ENCODE results near the gene TNKS1BP1. TPM values are rescaled to one million over a fixed set of nuclear protein-coding genes. Genes with fewer than 3 reads are reported as not detected.
A peak's percentile ranks its signal among the peaks of the same experiment; 100 is the strongest.

Gene TNKS1BP1
- total RNA-seq, 1 donor from 2014 or later = 22.1 TPM

DNA sequence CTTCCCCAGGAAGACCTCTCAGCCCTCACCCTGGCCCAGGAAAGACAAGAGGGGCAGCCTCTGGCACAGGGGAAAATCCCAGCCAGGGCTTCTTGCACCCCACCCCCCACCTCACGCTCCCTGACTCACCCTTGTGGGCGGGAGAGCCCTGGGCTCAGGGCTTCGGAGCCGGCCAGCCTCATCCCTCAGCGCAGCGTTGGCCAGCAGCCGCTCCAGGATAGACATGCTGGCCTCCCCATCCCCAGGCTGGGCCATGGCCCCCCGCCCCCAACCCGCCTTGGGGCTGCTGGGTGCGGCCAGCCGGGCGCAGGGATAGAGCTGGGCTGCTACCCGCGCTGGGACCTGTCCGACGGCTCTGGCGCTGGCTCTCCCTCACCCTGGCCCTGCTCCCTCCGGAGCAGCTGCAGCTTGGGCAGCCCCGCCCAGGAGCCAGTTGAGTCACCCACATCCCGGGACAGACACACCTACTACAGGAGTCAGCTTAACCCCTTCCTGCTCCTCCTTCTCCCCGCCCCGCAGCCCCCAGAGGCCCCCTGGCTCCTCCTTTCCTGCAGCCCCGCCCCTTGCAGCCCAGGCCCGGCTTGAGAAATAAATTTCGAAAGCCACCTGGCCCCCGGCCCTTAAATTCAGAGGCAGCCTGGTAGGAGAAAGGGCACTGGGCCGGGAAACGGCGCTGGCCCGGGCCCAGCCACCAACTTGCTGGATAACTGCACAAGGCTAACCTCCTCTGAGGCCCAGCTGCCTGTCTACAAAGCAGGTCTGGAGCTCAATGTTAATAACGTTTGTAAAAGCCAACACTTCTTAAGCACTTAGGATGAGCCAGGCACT, 13.4 kb downstream of the TNKS1BP1 start:
- peaks cover 5% of the 10 kb centered on the region for H3K36me3 Mint-ChIP-seq (ENCODE audit: low read depth)
- intact Hi-C loops (cut with micrococcal nuclease) = loop anchor here (1.0 kb wide), 1 partner anchor 14 kb away; no protein-coding TSS in a partner anchor
- H3K9me3 Mint-ChIP-seq = no peaks in the 10 kb centered on the region
- peak overlapping the region; percentile 43 for H3K27ac Mint-ChIP-seq
- H3K27me3 Mint-ChIP-seq (ENCODE audit: insufficient read depth) = peaks cover 2% of the 10 kb centered on the region
- peaks cover 5% of the 10 kb centered on the region for H3K4me1 Mint-ChIP-seq (ENCODE audit: low read depth)
- peak; percentile 47 for DNase-seq (ENCODE audit: low spot score)
- H3K4me3 Mint-ChIP-seq = peak overlapping the region; percentile 65

DNA sequence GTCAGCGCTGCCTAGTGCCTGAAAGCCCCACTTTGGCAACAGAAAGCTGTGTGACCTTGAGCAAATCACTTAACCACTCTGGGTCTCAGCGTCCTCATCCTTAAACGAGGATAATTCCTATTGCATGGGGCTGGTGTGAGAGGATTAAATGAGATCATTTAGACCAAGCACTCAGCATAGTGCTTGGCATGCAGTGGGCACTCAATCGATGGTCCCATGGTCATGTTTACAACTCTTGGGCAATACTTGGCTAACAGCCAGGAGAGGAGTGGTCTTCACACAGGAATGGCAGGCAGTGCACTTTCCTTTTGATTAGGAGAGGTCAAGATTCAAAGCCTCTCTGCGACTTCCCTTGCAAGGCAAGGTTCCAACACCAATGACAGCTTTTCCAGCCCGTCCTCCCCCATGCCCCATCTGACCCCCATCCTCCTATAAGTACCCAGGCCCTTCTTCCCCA, 14.1 kb downstream of the TNKS1BP1 start:
- Mint-ChIP-seq H3K27ac (peak overlapping the region; percentile 43), H3K4me1 (ENCODE audit: low read depth) (peaks cover 5% of the 10 kb centered on the region), H3K4me3 (peak overlapping the region; percentile 65), H3K27me3 (ENCODE audit: insufficient read depth) (peaks cover 2% of the 10 kb centered on the region), H3K9me3 (no peaks in the 10 kb centered on the region), H3K36me3 (ENCODE audit: low read depth) (peaks cover 5% of the 10 kb centered on the region)
- no peak for DNase-seq (ENCODE audit: low spot score)
- intact Hi-C loops (cut with micrococcal nuclease) = loop anchor here (1.0 kb wide), 1 partner anchor 15 kb away; no protein-coding TSS in a partner anchor

DNA sequence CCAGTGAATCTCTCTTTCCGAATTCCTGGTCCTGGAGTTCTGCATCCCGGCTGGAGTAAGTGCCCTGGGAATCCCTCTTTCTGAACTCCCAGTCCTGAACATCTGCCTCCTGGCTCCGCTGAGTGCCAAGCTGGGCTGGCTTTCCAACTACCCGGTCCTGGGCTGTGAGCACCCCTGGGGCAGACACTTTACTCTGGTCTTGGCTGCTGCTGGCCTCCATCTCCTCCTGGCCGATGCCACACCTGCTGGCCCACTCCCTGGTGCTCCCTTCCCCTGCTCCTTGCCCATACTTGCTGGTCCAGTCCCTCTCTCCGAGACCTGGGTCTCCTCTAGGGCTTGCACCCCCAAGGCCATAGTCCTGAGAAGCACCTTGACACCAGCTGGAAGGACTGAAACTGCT, 14.7 kb downstream of the TNKS1BP1 start:
- Mint-ChIP-seq H3K36me3 (ENCODE audit: low read depth) (peaks cover 5% of the 10 kb centered on the region), H3K27ac (no peak overlapping the region), H3K9me3 (no peaks in the 10 kb centered on the region), H3K4me3 (no peak overlapping the region), H3K4me1 (ENCODE audit: low read depth) (peaks cover 5% of the 10 kb centered on the region), H3K27me3 (ENCODE audit: insufficient read depth) (peaks cover 2% of the 10 kb centered on the region)
- DNase-seq (ENCODE audit: low spot score) = no peak
- intact Hi-C loops (cut with micrococcal nuclease) = no loop called here

DNA sequence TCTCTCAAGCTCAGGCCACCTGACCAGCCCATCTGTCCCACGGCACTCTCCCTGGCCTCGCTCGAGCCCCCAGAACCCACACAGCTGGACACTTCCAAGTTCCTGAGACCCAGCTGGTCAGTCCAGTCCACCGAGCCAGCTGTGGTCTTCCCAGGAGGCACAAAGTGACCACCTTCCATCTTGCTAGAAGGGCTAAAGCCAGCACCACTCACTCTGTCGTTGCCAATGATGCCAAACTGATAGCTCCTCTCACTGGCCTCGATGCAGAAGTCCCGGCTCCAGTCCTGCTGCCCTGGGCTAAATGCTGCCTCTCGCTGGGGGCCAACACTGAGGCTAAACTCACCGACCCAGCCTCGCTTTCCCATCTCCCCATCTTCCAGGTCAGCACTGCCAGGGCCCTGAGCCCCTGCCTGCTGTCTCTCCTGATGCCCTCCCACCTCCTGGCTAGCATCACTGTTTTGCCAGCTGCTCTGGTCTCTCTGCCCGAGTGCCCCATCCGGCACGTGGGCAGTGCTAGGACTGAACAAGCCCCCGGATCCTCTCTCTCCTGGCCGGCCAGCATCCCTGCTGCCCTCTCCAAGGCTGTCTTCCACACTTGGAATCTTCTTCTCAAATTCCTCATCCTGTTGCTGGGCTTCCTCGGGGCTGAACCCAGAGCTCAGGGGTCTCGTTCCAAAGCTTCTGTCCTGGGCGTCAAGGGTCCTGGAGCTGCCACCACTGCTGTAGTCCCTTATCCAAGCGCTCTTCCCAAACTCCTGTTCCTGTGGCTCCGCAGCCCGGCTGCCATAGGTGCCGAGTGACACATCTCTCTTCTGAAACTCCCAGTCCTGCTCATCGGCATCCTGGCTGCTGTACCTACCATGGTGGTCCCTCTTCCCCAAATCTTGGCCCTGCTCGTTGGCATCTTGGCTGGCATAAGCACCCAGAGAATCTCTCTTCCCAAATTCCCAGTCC, 15.4 kb downstream of the TNKS1BP1 start:
- H3K9me3 Mint-ChIP-seq = no peaks in the 10 kb centered on the region
- H3K27ac Mint-ChIP-seq = no peak overlapping the region
- no peak for DNase-seq (ENCODE audit: low spot score)
- peaks cover 2% of the 10 kb centered on the region for H3K27me3 Mint-ChIP-seq (ENCODE audit: insufficient read depth)
- intact Hi-C loops (cut with micrococcal nuclease) = no loop called here
- H3K4me1 Mint-ChIP-seq (ENCODE audit: low read depth) = peaks cover 5% of the 10 kb centered on the region
- H3K36me3 Mint-ChIP-seq (ENCODE audit: low read depth) = peaks cover 5% of the 10 kb centered on the region
- H3K4me3 Mint-ChIP-seq = no peak overlapping the region

DNA sequence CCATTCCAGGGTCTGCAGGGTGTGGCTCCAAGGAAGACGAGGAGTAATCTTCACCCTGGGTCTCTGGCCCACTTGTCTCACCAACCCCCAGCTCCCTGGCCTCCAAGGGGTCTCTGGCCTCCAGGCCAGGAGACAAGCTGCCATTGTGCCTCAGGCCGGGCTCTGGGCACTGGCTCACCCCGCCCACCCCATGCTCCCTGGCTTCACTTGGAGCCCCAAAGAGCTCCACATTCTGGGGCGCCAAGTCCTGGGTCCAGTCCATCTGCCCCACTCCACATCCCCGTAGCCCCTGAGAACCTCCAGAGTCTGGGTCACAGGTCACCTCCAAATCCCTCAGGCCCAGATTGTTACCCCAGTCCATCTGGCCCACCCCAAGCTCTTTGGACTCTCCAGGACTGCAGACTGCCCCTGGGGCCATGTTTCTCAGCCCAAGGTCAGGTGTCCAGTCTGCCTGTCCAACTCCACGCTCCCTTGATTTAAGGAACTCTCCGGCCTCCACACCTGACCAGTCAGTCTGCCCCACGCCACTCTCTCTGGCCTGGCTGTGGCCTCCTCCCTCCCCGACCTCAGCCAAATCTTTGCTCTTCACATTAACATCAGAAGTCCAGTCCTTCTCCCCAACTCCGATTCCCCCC, 16.2 kb downstream of the TNKS1BP1 start:
- peaks cover 5% of the 10 kb centered on the region for H3K4me1 Mint-ChIP-seq (ENCODE audit: low read depth)
- peaks cover 3% of the 10 kb centered on the region for H3K36me3 Mint-ChIP-seq (ENCODE audit: low read depth)
- intact Hi-C loops (cut with micrococcal nuclease) = no loop called here
- DNase-seq (ENCODE audit: low spot score) = no peak
- H3K27ac Mint-ChIP-seq = no peak overlapping the region
- H3K27me3 Mint-ChIP-seq (ENCODE audit: insufficient read depth) = peaks cover 2% of the 10 kb centered on the region
- H3K4me3 Mint-ChIP-seq = no peak overlapping the region
- no peaks in the 10 kb centered on the region for H3K9me3 Mint-ChIP-seq

DNA sequence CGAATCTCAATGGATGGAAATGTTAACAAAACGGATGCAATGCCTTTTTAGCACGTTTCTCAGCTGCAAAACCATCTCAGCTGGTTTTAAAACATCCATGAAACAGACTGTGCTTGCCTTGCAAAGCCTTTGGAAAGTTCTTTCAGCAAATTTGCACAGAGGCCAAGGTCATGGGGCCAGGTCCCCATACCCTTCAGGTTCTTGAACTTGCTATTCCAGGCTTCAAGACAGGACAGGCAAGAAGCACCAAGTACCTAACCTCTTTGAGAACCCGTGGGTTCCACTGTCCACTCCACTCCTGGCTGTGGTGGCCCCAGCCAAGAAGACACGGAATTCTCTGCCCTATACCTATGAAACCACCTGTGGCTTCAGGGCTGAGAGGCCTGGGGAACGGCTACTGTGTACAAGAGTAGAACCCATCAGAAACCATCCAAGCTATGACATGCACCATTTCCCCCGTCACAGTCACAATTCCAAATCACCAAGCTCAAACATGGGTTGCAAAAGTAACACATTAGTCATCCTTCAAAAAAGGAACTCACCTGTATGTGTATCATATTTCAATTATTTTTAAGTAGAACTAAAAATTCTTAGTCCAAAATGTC, 17.0 kb downstream of the TNKS1BP1 start:
- peaks cover 2% of the 10 kb centered on the region for H3K27me3 Mint-ChIP-seq (ENCODE audit: insufficient read depth)
- peaks cover 5% of the 10 kb centered on the region for H3K4me1 Mint-ChIP-seq (ENCODE audit: low read depth)
- H3K4me3 Mint-ChIP-seq = no peak overlapping the region
- no peak for DNase-seq (ENCODE audit: low spot score)
- H3K36me3 Mint-ChIP-seq (ENCODE audit: low read depth) = peaks cover 5% of the 10 kb centered on the region
- H3K9me3 Mint-ChIP-seq = no peaks in the 10 kb centered on the region
- intact Hi-C loops (cut with micrococcal nuclease) = no loop called here
- H3K27ac Mint-ChIP-seq = no peak overlapping the region

DNA sequence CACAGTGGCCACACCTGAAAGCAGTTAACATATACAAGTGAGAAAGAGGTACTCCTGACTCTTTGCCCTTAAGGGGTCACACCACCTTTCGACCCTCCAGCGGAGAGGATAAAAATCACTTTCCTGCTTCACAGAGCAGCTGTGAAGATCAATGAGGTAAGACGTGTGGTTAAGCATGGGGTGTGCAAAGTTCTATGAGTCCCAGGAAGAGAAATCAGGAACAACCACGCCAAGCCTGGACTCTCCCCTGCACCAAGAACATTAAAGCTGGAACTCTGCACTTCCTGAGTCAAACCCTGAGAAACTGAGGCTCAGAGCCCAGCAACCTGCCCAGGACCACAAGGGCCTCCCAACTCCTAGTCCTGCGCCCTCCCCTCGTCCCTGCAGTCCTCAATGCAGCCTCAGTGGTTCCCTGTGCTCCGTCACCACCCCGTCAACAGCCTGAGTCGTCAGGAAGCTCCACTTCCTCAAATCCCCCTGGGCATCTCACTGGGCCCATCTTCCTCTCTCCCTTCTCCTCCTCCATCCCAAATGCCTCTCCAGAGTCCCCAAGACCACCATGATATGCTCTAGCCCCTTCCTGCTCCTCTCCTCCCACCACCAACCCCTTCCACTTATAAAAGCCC, 17.7 kb downstream of the TNKS1BP1 start:
- intact Hi-C loops (cut with micrococcal nuclease) = no loop called here
- Mint-ChIP-seq H3K27ac (no peak overlapping the region), H3K4me3 (no peak overlapping the region), H3K4me1 (ENCODE audit: low read depth) (peaks cover under 1% of the 10 kb centered on the region), H3K27me3 (ENCODE audit: insufficient read depth) (peaks cover 2% of the 10 kb centered on the region), H3K9me3 (no peaks in the 10 kb centered on the region), H3K36me3 (ENCODE audit: low read depth) (peaks cover 3% of the 10 kb centered on the region)
- DNase-seq (ENCODE audit: low spot score) = no peak

DNA sequence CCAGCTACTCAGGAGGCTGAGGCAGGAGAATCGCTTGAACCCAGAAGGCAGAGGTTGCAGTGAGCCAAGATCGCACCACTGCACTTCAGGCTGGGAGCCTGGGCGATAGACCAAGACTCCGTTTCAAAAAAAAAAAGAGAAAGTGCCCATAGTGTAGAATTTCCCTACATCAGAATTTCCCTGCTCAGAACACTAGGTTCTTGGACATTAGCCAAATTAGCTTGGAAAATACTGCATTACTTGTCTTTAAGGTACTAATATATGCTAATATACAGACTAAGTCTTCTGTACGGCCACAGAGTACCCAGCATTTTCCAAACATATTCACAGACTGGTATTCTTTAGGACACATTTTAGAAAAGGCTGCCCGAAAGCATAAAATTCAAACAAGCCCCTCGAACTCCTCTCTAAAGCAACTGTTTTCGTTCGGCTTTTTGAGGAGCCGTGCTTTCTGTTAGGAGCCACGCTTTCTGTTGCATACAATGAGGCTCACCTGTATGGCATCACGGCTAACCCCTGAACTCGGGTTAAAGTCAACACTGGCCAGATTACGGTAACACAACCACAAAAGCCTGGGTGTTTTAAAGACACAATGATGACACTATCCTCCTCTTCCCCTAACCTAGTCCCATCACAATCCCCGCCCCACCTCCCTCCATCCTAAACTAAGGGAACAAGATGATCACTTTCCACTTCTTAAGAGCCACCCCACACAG, 18.4 kb downstream of the TNKS1BP1 start:
- peaks cover 6% of the 10 kb centered on the region for H3K36me3 Mint-ChIP-seq (ENCODE audit: low read depth)
- peaks cover 2% of the 10 kb centered on the region for H3K27me3 Mint-ChIP-seq (ENCODE audit: insufficient read depth)
- H3K9me3 Mint-ChIP-seq = no peaks in the 10 kb centered on the region
- no peaks in the 10 kb centered on the region for H3K4me1 Mint-ChIP-seq (ENCODE audit: low read depth)
- H3K27ac Mint-ChIP-seq = peak overlapping the region; percentile 18
- DNase-seq (ENCODE audit: low spot score) = no peak
- H3K4me3 Mint-ChIP-seq = no peak overlapping the region
- intact Hi-C loops (cut with micrococcal nuclease) = no loop called here

DNA sequence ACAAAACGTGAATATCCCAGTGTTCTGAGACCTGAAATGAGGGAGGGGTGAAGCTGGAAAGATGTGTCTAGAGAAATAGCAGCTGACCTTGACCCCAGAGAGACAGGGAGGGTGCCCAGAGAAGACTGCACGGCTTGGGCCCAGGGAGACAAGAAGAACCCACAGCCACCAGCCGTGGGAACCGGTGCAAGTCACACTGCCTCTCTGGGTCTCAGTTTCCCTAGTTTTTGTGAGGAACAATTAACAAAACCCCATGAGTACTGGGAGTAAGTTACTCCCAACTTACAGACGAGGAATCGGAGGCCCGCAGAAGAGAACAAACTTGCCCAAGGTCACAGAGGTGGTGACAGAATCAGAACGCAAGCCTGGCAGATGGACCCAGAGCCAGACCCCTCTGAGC, 19.2 kb downstream of the TNKS1BP1 start:
- H3K36me3 Mint-ChIP-seq (ENCODE audit: low read depth) = peaks cover 14% of the 10 kb centered on the region
- peaks cover 2% of the 10 kb centered on the region for H3K27me3 Mint-ChIP-seq (ENCODE audit: insufficient read depth)
- intact Hi-C loops (cut with micrococcal nuclease) = no loop called here
- no peaks in the 10 kb centered on the region for H3K9me3 Mint-ChIP-seq
- no peaks in the 10 kb centered on the region for H3K4me1 Mint-ChIP-seq (ENCODE audit: low read depth)
- no peak overlapping the region for H3K27ac Mint-ChIP-seq
- no peak overlapping the region for H3K4me3 Mint-ChIP-seq
- DNase-seq (ENCODE audit: low spot score) = no peak

DNA sequence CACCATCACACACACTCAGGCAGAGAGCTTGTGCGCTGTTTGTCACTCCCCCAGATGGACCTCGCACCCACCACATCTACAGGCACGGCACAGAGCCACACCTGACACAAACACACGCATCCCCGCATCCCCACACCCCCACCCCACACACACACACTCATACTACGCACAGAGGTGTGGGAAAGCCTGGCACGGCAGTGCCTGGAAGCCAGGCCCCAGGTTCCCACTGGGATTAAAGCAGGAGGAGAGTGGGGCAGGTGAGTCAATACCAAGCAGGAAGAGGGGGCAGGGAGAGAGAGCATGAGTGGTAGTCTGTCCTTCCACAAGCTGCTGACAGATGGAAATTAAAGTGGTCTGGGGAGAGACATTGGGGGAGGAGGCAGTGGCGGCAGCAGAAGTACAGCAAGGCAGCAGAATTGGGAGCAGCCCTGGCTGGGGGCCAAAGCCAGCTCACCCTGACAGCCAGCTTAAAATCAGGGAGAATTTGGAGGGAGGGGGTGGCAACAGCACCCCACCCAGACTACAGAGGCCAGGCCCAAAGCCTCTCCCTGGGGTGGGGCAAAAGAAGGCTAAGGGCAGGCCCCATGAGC, 20.7 kb downstream of the TNKS1BP1 start:
- Mint-ChIP-seq H3K36me3 (ENCODE audit: low read depth) (peaks cover 23% of the 10 kb centered on the region), H3K9me3 (peaks cover 5% of the 10 kb centered on the region), H3K27ac (no peak overlapping the region), H3K4me1 (ENCODE audit: low read depth) (no peaks in the 10 kb centered on the region), H3K27me3 (ENCODE audit: insufficient read depth) (peaks cover 2% of the 10 kb centered on the region), H3K4me3 (no peak overlapping the region)
- DNase-seq (ENCODE audit: low spot score) = no peak
- intact Hi-C loops (cut with micrococcal nuclease) = no loop called here

DNA sequence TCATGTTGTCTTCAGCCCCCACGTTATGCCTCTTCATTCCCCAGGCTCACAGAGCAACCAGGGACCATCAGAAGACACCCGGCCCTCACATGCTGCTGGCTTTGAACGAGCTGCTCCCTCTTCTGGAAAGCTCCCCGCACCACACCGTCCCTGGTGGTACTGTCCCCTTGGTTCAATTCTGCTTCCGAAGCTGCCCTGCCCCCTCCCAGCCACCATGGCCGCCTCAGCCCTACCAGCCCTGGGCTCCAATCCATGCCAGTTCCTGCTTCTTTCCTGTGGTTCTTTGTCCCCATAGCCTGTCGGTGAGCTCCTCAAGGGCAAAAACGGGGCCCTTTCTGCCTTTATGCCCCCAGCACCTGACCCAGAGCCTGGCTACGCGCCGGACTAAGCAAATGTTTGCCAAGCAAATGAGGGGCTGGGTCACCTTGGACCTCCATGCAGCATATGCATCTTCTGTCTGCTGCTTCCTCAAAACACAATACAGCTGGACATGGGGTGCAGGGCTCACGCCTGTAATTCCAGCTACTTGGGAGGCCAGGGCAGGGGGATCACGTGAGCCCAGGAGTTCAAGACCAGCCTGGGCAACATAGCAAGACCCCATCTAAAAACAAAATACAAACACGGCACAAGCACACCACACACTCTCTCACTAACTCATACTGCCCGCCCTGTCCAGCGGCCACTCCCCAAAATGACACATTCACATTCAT, 21.3 kb downstream of the TNKS1BP1 start:
- H3K36me3 Mint-ChIP-seq (ENCODE audit: low read depth) = peaks cover 26% of the 10 kb centered on the region
- H3K4me3 Mint-ChIP-seq = no peak overlapping the region
- peaks cover 5% of the 10 kb centered on the region for H3K9me3 Mint-ChIP-seq
- intact Hi-C loops (cut with micrococcal nuclease) = no loop called here
- no peak for DNase-seq (ENCODE audit: low spot score)
- H3K27ac Mint-ChIP-seq = no peak overlapping the region
- no peaks in the 10 kb centered on the region for H3K4me1 Mint-ChIP-seq (ENCODE audit: low read depth)
- peaks cover 2% of the 10 kb centered on the region for H3K27me3 Mint-ChIP-seq (ENCODE audit: insufficient read depth)
